ENCODE results near the gene POLN.

Gene POLN

DNA sequence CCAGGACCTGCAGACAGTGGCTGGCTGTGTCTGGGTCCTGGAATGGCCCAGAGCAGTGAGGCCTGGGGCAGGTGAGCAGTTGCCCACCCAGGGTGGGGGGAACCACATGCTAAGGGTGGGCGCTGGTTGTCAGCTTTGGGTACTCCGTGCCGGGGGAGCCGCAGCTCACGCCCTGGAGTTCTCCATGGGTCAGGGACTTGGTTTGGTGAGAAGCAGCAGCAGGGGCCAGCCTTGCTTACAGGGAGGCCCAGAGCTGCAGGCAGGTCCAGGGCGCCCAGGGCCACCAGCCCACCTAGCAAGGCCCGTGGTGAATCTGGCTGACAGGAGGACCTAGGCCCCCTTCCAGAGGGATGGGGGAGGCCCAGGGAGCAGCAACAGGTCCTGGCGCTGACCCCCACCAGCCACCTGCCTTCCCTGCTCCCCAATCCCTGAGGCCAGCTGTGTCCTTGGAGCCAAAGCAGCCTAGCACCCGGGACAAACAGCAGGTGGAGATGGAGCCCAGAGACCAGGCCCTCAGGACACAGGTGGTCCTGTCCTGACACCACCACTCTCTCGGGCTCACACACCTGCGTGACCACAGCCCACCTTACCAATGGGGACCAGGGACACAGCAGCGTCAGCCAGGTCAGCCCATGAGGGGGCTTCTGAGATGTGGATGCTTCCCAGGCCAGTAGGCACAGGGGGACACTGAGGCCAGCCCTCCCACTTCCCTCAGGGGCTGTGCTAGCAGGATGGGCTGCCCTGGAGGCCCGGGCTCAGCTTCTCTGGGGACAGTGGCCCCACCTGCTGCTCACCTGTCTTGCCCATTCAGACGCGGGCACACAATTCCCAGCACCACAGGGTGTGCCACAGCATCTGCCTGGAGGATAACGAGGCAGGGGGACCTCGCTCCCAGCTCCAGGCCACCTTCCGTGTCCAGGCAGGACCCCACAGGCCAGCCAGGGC, 16.4 kb upstream of the POLN start:
- H3K27me3 ChIP-seq (ENCODE audit: control insufficient read depth, insufficient read depth, low read length), result no peaks in the 10 kb centered on the region
- H3K27ac ChIP-seq (ENCODE audit: low read depth, low read length), result peak overlapping the region; percentile 33
- peaks cover 10% of the 10 kb centered on the region for H3K36me3 ChIP-seq (ENCODE audit: control insufficient read depth, insufficient read depth, low read length)
- no peak overlapping the region for H3K9ac ChIP-seq (ENCODE audit: low read length)
- peak overlapping the region; percentile 3 for H3K4me3 ChIP-seq (ENCODE audit: low read length)
- peaks cover 36% of the 10 kb centered on the region for H3K4me1 ChIP-seq (ENCODE audit: control insufficient read depth, insufficient read depth, low read length)

DNA sequence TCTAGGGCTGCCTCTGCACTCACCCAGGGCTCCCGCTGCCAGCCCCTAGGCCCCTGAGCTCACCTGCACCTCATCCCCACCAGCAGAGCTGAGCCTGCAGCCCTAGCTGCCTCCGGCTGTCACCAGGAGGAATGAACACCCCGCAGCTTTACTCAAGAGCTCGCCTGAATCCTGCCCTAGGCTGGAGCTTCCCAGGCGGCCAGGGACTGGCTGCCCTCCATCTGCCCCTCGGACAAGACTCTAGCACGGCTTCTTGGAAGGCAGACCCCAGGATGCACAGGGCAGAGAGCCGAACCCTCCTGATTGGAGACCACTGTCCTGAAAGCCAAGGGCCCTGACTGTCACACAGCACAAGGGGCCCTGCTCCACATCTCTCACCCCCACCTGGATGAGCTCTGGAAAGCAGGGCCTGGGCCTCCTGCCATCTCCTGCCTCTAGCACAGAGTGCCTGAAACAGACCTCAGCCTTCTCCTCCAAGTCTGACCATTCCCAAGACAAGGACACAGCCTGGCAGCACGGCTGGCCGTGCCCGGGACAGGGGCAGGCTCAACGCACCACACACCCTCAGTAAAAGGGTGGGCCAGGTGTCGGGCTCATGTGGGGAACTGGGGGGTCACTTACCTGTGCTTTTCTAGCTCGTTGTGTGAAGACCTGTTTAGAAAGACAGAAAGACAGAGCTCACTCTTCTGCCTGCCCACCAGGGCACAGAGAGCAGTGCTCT, 15.6 kb upstream of the POLN start:
- H3K9ac ChIP-seq (ENCODE audit: low read length), result no peak overlapping the region
- H3K36me3 ChIP-seq (ENCODE audit: control insufficient read depth, insufficient read depth, low read length), result peaks cover 17% of the 10 kb centered on the region
- H3K4me3 ChIP-seq (ENCODE audit: low read length), result no peak overlapping the region
- peaks cover 34% of the 10 kb centered on the region for H3K4me1 ChIP-seq (ENCODE audit: control insufficient read depth, insufficient read depth, low read length)
- peak overlapping the region; percentile 81 for H3K27ac ChIP-seq (ENCODE audit: low read depth, low read length)
- no peaks in the 10 kb centered on the region for H3K27me3 ChIP-seq (ENCODE audit: control insufficient read depth, insufficient read depth, low read length)

DNA sequence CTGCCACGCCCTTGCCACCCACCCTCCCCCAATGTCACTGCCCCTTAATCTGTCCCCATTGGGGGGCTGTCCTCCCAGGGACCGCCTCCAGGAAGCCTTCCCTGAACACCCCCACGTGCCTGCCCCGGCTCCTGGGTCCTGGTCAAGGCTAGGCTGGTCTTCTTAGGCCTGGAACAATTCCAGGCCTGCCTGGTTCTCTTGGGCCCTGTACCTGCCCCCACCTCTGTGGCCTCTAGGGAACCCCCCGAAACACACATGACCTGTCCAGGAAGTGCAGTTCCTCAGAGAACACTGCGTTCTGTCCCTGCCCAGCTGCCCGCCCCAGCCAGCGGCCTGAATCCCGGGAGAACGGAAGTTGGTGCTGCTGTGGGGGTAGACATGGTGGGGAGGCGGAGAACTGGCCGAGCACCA, 14.9 kb upstream of the POLN start:
- Histone ChIP-seq H3K4me3 (ENCODE audit: low read length) (peak overlapping the region; percentile 23), H3K27me3 (ENCODE audit: control insufficient read depth, insufficient read depth, low read length) (no peaks in the 10 kb centered on the region), H3K36me3 (ENCODE audit: control insufficient read depth, insufficient read depth, low read length) (peaks cover 22% of the 10 kb centered on the region), H3K9ac (ENCODE audit: low read length) (no peak overlapping the region), H3K4me1 (ENCODE audit: control insufficient read depth, insufficient read depth, low read length) (peaks cover 34% of the 10 kb centered on the region), H3K27ac (ENCODE audit: low read depth, low read length) (peak overlapping the region; percentile 81)

DNA sequence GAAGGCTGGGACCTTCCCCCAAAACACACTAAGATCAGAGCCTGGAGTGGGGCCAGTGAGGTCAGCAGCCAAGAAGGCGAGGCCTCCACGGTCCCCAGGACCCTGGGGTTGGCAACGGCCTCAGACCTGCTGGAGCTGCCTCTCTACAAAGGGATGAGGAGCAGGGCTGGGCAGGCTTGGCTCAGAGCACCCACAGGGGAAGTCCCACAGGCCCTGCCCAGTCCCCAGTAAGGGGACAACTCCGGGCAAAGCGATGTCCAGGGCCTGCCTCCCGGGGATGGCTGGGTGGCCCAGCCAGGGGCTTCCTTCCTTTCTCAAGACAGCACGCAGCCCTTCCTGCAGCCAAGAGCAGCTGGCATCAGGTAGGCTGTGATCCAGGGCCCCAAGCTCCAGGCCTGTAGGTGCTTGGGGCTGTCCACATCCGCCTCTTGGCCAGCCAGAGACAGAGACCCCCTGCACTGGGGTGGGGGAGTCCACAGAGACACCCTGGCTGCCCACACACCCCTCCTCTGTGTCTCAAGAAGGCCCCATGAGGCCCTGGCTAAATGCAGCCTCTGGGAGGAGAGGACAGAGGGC, 14.3 kb upstream of the POLN start:
- no peaks in the 10 kb centered on the region for H3K27me3 ChIP-seq (ENCODE audit: control insufficient read depth, insufficient read depth, low read length)
- peak overlapping the region; percentile 23 for H3K4me3 ChIP-seq (ENCODE audit: low read length)
- no peak overlapping the region for H3K9ac ChIP-seq (ENCODE audit: low read length)
- peaks cover 23% of the 10 kb centered on the region for H3K36me3 ChIP-seq (ENCODE audit: control insufficient read depth, insufficient read depth, low read length)
- H3K27ac ChIP-seq (ENCODE audit: low read depth, low read length), result peak overlapping the region; percentile 81
- H3K4me1 ChIP-seq (ENCODE audit: control insufficient read depth, insufficient read depth, low read length), result peaks cover 34% of the 10 kb centered on the region

DNA sequence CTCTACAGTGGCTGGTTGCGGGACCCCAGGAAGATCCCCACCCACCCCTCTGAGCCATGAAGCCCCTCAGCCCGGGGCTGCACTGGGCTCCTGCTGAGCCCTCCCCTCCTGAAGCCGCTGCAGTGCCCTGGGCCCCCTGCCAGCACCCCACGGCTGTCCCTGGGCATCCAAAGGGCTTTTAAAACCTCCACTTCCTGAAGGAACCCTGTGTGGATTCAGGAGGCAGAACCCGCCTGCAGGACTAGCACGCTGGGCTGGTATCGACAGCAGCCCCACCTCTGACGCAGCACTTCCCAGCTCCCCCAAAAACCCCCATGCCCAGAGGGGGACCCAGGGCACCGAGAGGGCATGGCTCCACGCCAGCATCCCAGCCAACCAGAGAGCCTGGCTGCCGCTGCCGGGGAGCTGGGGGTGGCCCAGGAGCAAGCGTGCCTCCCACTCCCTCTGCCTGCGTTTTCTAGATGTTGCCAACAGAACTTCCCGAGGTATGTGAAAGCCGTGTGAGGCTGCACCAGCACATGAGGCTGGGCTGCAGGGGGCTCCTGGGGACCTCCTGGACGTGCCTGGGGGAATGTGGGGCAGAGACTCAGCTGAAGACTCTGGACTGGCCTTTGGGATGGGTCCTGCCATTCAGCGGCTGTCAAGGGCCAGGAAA, 13.7 kb upstream of the POLN start:
- peaks cover 27% of the 10 kb centered on the region for H3K36me3 ChIP-seq (ENCODE audit: control insufficient read depth, insufficient read depth, low read length)
- no peak overlapping the region for H3K9ac ChIP-seq (ENCODE audit: low read length)
- H3K4me1 ChIP-seq (ENCODE audit: control insufficient read depth, insufficient read depth, low read length), result peaks cover 34% of the 10 kb centered on the region
- H3K27ac ChIP-seq (ENCODE audit: low read depth, low read length), result peak overlapping the region; percentile 81
- peak overlapping the region; percentile 23 for H3K4me3 ChIP-seq (ENCODE audit: low read length)
- H3K27me3 ChIP-seq (ENCODE audit: control insufficient read depth, insufficient read depth, low read length), result no peaks in the 10 kb centered on the region

DNA sequence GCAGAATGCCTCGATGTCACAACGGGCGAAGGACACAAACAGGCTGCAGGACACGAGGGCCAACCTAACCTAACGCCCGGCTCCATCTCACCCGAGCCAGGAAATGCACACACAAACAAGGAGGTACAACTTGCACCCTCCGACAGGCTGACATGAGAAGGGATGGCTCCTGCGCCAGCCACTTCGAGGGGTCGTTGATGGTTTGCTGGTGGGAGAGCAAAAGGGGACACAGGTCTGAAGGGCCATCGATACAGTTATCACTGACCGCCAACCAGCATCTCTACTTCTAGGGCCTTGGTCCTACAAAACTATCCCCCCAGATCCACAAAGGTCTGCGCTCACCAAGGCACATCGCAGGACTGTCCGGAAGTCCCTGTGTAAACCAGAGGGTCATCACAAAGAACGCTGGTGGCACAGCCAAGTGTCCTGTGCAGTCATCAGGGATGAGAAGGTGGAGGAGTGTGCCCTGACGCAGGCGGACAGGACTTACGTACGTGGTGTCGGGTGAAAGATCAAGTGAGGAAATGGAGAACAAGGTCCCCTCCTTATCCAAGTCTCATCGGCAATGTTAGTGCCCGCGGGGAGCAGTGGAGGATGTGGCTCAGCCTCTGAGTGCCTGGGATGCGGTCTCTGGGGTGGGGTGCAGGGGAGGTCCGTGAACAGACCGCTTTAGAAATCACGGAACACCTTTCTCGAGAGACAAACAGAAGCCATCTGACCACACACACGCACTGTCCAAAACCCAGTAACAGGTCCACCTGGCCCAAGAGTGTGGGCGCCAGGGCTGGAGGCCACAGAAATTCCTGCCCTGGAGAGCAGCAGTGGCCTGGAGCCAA, 13.0 kb upstream of the POLN start:
- H3K9ac ChIP-seq (ENCODE audit: low read length), result no peak overlapping the region
- H3K27ac ChIP-seq (ENCODE audit: low read depth, low read length), result peak overlapping the region; percentile 81
- H3K4me1 ChIP-seq (ENCODE audit: control insufficient read depth, insufficient read depth, low read length), result peaks cover 34% of the 10 kb centered on the region

DNA sequence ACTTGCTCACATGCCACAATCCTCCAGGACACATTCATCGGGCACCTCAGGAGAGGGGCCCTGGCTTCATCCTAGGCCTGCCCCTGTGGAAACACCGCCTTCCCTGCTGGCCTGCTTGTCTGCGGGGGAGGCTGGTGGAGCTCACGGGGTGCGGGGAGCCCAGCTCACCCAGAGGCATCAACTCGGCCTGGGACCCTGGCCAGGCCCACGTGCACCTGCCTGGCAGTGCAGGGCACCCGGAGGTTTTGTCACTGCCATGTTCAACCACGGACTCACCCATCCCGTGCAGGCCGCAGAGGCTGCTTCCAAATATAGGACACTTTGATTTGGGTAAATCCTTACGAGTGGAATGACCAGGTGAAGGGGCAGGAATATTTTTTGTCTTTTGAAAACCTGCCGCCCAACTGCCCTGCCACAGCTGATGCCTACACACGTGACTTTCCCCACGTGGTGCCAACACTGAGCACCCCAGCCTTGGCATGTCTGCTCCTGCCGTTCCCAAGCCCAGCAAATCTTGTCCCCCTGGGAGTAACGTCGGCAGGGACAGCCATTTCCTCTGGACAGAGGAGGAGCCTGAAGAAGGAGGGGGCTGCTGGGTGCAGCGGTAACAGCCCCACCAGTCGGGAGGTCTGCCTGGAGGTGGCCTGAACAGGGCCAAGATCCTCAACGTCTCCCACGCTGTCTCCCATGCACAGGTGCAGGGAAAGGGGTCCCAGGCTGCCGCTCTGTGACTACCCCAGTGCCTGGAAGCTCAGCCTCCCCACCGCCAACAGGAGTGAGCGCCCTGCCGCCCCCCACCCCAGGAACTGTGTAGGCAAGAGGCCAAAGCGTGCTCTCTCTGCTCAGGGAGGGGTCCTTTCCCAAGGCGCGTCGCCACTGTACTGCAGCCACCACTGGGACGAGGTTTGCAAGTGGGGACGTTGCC, 11.5 kb upstream of the POLN start:
- no peak overlapping the region for H3K27ac ChIP-seq (ENCODE audit: low read depth, low read length)
- no peaks in the 10 kb centered on the region for H3K27me3 ChIP-seq (ENCODE audit: control insufficient read depth, insufficient read depth, low read length)
- H3K4me1 ChIP-seq (ENCODE audit: control insufficient read depth, insufficient read depth, low read length), result peaks cover 24% of the 10 kb centered on the region
- H3K9ac ChIP-seq (ENCODE audit: low read length), result no peak overlapping the region
- peaks cover 38% of the 10 kb centered on the region for H3K36me3 ChIP-seq (ENCODE audit: control insufficient read depth, insufficient read depth, low read length)
- no peak overlapping the region for H3K4me3 ChIP-seq (ENCODE audit: low read length)

More for the DNA sequence above, 13.0 kb upstream of the POLN start:
- Histone ChIP-seq H3K4me3 (ENCODE audit: low read length) (no peak overlapping the region), H3K27me3 (ENCODE audit: control insufficient read depth, insufficient read depth, low read length) (no peaks in the 10 kb centered on the region), H3K36me3 (ENCODE audit: control insufficient read depth, insufficient read depth, low read length) (peaks cover 34% of the 10 kb centered on the region)

DNA sequence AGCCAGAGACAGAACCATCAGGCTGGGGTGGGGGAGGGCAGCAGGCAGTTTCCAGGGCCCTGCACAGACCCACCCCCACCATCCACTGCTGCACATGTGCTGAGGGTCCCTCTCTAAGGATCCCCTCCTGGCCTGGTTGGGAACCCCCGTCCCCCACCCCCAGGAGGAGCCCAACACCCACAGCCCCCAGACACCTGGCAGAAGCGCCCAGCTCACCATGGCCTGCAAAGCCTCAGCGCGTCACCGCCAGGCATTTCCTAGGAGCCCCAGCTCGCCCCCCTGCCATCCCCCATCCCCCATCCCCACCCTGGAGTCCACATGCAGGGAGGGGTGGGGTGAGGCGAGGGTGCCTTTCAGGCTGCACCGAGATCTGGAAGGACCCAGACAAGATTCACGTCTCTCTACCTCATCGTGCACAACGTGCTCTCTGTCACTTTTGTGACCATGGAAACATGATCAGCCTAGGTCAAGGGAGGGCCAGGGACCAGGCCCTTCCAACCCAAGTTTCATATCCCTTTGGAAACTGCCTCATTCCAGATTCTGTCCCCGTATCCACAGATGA, 10.7 kb upstream of the POLN start:
- Histone ChIP-seq H3K27ac (ENCODE audit: low read depth, low read length) (no peak overlapping the region), H3K9ac (ENCODE audit: low read length) (no peak overlapping the region), H3K4me1 (ENCODE audit: control insufficient read depth, insufficient read depth, low read length) (peaks cover 18% of the 10 kb centered on the region), H3K36me3 (ENCODE audit: control insufficient read depth, insufficient read depth, low read length) (peaks cover 38% of the 10 kb centered on the region), H3K4me3 (ENCODE audit: low read length) (no peak overlapping the region), H3K27me3 (ENCODE audit: control insufficient read depth, insufficient read depth, low read length) (no peaks in the 10 kb centered on the region)

DNA sequence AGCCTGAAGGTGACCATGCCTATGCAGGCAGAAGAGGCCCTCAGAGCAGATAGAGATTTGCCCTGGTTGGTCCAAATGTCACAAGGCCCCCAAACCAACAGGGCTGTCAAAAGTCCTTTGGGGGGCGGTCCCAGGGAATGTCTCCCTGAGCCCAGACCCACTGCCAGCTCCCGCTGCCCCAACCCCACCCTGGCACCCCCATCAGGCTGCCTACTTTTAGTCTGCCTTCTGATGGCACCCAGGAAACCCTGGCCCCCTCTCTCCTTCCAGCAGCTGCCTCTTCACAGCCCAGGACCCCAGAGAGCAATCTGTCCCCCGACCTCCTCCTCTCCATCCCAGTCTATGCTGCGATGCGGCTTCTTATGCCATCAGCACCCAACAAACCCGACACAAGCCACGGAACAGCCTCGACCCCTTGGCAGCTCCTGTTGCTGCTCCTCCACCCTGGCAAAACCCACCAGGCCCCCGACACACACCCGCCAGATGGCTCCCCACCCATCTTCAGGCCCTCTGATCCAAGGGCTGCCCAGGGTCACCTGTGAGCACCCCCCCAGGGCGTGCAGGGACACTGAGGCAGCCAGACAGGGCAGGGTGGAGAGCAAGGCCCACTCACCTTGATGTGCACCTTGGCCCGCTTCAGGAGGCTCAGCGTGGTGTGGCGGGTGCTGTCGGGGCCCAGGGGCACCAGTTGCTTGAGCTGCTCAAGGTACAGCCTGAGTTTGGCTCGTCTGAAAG, 10.0 kb upstream of the POLN start:
- peaks cover 38% of the 10 kb centered on the region for H3K36me3 ChIP-seq (ENCODE audit: control insufficient read depth, insufficient read depth, low read length)
- H3K4me1 ChIP-seq (ENCODE audit: control insufficient read depth, insufficient read depth, low read length), result peaks cover 11% of the 10 kb centered on the region
- no peak overlapping the region for H3K9ac ChIP-seq (ENCODE audit: low read length)
- no peak overlapping the region for H3K4me3 ChIP-seq (ENCODE audit: low read length)
- no peaks in the 10 kb centered on the region for H3K27me3 ChIP-seq (ENCODE audit: control insufficient read depth, insufficient read depth, low read length)
- H3K27ac ChIP-seq (ENCODE audit: low read depth, low read length), result no peak overlapping the region

DNA sequence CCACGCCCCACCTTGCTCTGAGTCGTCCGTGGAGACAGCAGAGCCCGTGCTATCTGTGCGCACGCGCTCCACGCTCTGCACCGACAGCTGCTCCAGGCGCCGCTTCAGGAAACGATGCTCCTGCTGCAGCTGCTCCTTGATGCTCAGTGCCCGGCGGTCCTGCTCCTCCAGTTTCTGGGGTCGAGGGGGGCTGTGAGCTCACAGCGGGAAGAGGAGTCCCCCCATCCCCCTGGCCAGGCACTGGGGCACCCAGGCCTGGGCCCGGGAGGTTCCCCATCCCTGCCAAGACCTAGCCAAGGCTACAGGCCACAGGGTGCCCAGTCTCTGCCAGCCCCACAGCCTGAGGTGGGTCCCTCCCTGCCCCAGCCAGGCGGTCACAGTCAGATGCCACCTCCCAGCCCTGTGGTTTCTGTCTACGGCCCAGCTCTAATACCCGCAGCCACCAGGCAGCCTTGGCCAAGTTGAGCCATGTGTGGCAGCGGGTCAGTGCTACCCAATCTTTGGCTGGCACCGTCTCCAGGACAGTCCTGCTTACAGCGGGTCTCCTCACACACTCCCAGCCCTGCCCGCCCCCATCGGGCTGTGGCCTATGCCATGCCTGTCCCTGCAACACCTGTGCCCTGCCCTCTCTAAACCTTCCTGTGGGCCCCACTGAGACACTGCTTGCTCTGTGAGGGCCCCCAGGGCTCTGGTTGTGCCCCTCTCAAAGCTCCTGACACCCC, 9.3 kb upstream of the POLN start:
- Histone ChIP-seq H3K36me3 (ENCODE audit: control insufficient read depth, insufficient read depth, low read length) (peaks cover 38% of the 10 kb centered on the region), H3K27ac (ENCODE audit: low read depth, low read length) (no peak overlapping the region), H3K27me3 (ENCODE audit: control insufficient read depth, insufficient read depth, low read length) (no peaks in the 10 kb centered on the region), H3K4me1 (ENCODE audit: control insufficient read depth, insufficient read depth, low read length) (peaks cover 4% of the 10 kb centered on the region), H3K9ac (ENCODE audit: low read length) (no peak overlapping the region), H3K4me3 (ENCODE audit: low read length) (no peak overlapping the region)
